PC-9 (cell line): ENCODE data around the gene BTG2.

Experiments used
- CTCF ChIP-seq: fragments of 200-600 bp; sonication (generic); conservative IDR thresholded peaks from 2 replicates; pipeline ENCODE4 v1.6.1; 2017; ENCODE audit warnings: mixed run types, antibody characterized with exemption, mild to moderate bottlenecking, moderate library complexity
- EZH2 ChIP-seq: fragments of 200-600 bp; sonication (generic); IDR thresholded peaks from 2 replicates; pipeline ENCODE4 v1.8.0; 2017; ENCODE audit warnings: antibody characterized with exemption, low read depth

- TF ChIP-seq EZH2: no peak
- no peak for TF ChIP-seq CTCF
Measured at GRCh38 chr1:203308328-203308922, 3.1 kb downstream of the BTG2 start.
